HG02970 (cell line): ENCODE results near the gene CBL.
"Not testable (repeated sequence)": the region's sequence is repeated elsewhere in the genome, so short reads cannot be mapped to it uniquely, and the experiment has no call there.

Source experiments
- ATAC-seq: cut with Tn5 transposase; IDR thresholded peaks from one replicate; pipeline ENCODE4 v1.9.1; 2021; ENCODE audit warnings: mild to moderate bottlenecking, moderate library complexity, moderate number of reproducible peaks; ENCODE audit not compliant: unreplicated experiment, low FRiP score

CBL gene

GRCh38 chr11:119206511-119207414, 624 bp downstream of the CBL start:
- peak; percentile 12 for ATAC-seq

- ATAC-seq, result no peak
These were observed 1.3 kb downstream of the CBL start for GRCh38 chr11:119207415-119207960.

GRCh38 chr11:119209186-119209585, 3.0 kb downstream of the CBL start:
- no peak for ATAC-seq

- ATAC-seq, result no peak
These were observed 3.9 kb downstream of the CBL start for GRCh38 chr11:119210050-119210449.

GRCh38 chr11:119218141-119218878, 12.2 kb downstream of the CBL start:
- no peak for ATAC-seq

GRCh38 chr11:119222308-119222707, 16.2 kb downstream of the CBL start:
- ATAC-seq, result no peak

- no peak for ATAC-seq
These were observed 16.8 kb downstream of the CBL start for GRCh38 chr11:119222891-119223290.

- ATAC-seq, result no peak
These were observed 17.7 kb downstream of the CBL start for GRCh38 chr11:119223856-119224255.

- not testable (repeated sequence) for ATAC-seq
These were observed 22.6 kb downstream of the CBL start for GRCh38 chr11:119228535-119229287.

GRCh38 chr11:119229288-119229672, 23.1 kb downstream of the CBL start:
- no peak for ATAC-seq

- no peak for ATAC-seq
These were observed 23.6 kb downstream of the CBL start for GRCh38 chr11:119229741-119230140.

GRCh38 chr11:119236490-119236889, 30.4 kb downstream of the CBL start:
- no peak for ATAC-seq

GRCh38 chr11:119236891-119237290, 30.8 kb downstream of the CBL start:
- no peak for ATAC-seq

GRCh38 chr11:119237515-119237914, 31.4 kb downstream of the CBL start:
- ATAC-seq, result no peak

GRCh38 chr11:119248750-119249670, 42.9 kb downstream of the CBL start:
- no peak for ATAC-seq

- no peak for ATAC-seq
These were observed 43.5 kb downstream of the CBL start for GRCh38 chr11:119249671-119250010.

- no peak for ATAC-seq
These were observed 45.0 kb downstream of the CBL start for GRCh38 chr11:119251114-119251513.

GRCh38 chr11:119254239-119254638, 48.1 kb downstream of the CBL start:
- no peak for ATAC-seq

- ATAC-seq, result no peak
These were observed 52.0 kb downstream of the CBL start for GRCh38 chr11:119258180-119258579.

- no peak for ATAC-seq
These were observed 52.8 kb downstream of the CBL start for GRCh38 chr11:119258983-119259382.
